PC-3 (cell line): ENCODE measurements around the gene SAP30.

ENCODE experiments used
- CTCF ChIP-seq: fragments of 300-600 bp; sonication (generic); conservative IDR thresholded peaks from 2 replicates; pipeline ENCODE4 v1.5.1; 2017; ENCODE audit warnings: antibody characterized with exemption, low read depth, mild to moderate bottlenecking, low read length
- EZH2 ChIP-seq: fragments of 300-600 bp; sonication (generic); IDR thresholded peaks from one replicate; pipeline ENCODE4 v1.6.1; 2017; ENCODE audit warnings: antibody characterized with exemption, mild to moderate bottlenecking, low read length; ENCODE audit not compliant: unreplicated experiment

- TF ChIP-seq CTCF (no peak), EZH2 (no peak)
Measured at GRCh38 chr4:173391701-173392100, 20.9 kb downstream of the SAP30 start.
